DND-41 (cell line): ENCODE measurements around the gene ADCK1.

ENCODE experiments used
- ATAC-seq: fragments of 200-7000 bp; cut with Tn5 transposase; 3 replicates; pipeline ENCODE4 v1.9.1; 2021; ENCODE audit warnings: low read depth; ENCODE audit not compliant: insufficient read depth
- DNase-seq: peaks from one replicate; pipeline ENCODE4 v3.0.0-alpha.2; 2020
- H2AFZ ChIP-seq: 2 replicates; pipeline ENCODE4 v1.6.0; 2012; ENCODE audit warnings: low read depth, low read length
- H3K27ac ChIP-seq: 2 replicates; pipeline ENCODE4 v1.5.1; 2012; ENCODE audit warnings: low read length, inconsistent platforms
- H3K27me3 ChIP-seq: fragments of 200-600 bp; sonication (generic); 2 replicates; pipeline ENCODE4 v1.6.0; 2012; ENCODE audit warnings: low read length, mild to moderate bottlenecking, inconsistent platforms; ENCODE audit not compliant: insufficient read depth, poor library complexity
- H3K36me3 ChIP-seq: 2 replicates; pipeline ENCODE4 v1.5.1; 2012; ENCODE audit warnings: low read length, inconsistent platforms; ENCODE audit not compliant: insufficient read depth
- H3K4me1 ChIP-seq: 2 replicates; pipeline ENCODE4 v1.5.1; 2012; ENCODE audit warnings: mild to moderate bottlenecking, low read length; ENCODE audit not compliant: insufficient read depth
- H3K4me2 ChIP-seq: 2 replicates; pipeline ENCODE4 v1.6.0; 2012; ENCODE audit warnings: mild to moderate bottlenecking, moderate library complexity, low read length, inconsistent platforms; ENCODE audit not compliant: insufficient read depth
- H3K4me3 ChIP-seq, 2 experiments: fragments of 200-600 bp in 1 of 2; shearing (Covaris generic) in 1 of 2; 2 replicates each; pipeline ENCODE4 v1.5.1; 2012 to 2016; ENCODE audit warnings: inconsistent platforms in 2 of 2, low read length in 2 of 2, mild to moderate bottlenecking in 2 of 2, low read depth in 1 of 2, moderate library complexity in 1 of 2
- H3K79me2 ChIP-seq: 2 replicates; pipeline ENCODE4 v1.6.0; 2012; ENCODE audit warnings: low read length, inconsistent platforms; ENCODE audit not compliant: insufficient read depth
- H3K9ac ChIP-seq: 2 replicates; pipeline ENCODE4 v1.6.0; 2012; ENCODE audit warnings: low read depth, mild to moderate bottlenecking, inconsistent platforms, low read length, moderate library complexity
- H3K9me3 ChIP-seq: 2 replicates; pipeline ENCODE4 v1.5.1; 2012; ENCODE audit warnings: low read length, moderate library complexity, mild to moderate bottlenecking, inconsistent platforms; ENCODE audit not compliant: insufficient read depth, severe bottlenecking
- H4K20me1 ChIP-seq: 2 replicates; pipeline ENCODE4 v1.6.0; 2012; ENCODE audit warnings: low read length; ENCODE audit not compliant: insufficient read depth
- EZH2 ChIP-seq: IDR thresholded peaks from 3 replicates; pipeline ENCODE4 v1.6.1; 2012; ENCODE audit warnings: borderline replicate concordance, low read depth, mild to moderate bottlenecking, moderate library complexity, low read length, inconsistent platforms; ENCODE audit not compliant: severe bottlenecking
- TF ChIP-seq, protein P1 (sequence below): IDR thresholded peaks from 2 replicates; pipeline ENCODE4 v1.5.1; 2012; ENCODE audit warnings: borderline replicate concordance, low read length, moderate library complexity, mild to moderate bottlenecking; ENCODE audit not compliant: poor library complexity, severe bottlenecking; ENCODE audit errors: extremely low read depth

The ADCK1 gene

DNA sequence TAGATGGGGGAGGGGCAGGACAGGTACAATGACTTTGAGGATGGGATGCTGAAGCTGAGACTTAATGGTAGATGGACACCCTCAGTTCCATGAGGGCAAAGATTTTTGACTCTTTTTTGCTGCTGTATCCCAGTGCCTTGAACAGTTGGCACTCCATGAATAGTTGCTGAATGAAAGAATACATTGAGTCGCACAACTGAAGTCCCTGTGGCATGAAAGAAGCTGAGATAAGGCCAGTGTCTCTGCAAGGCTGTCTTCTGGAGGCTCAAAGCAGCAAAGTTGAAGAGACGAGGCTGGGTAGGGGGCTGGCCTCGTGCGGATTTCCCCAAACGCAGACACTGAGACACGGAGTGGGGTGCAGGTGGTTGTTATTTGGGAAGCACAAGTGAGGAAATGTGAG, 179.3 kb downstream of the ADCK1 start:
- no peak for ATAC-seq
- no peaks in the 10 kb centered on the region for H4K20me1 ChIP-seq
- no peak overlapping the region for H3K27ac ChIP-seq
- TF ChIP-seq EZH2 = no peak
- TF ChIP-seq, protein P1, sequence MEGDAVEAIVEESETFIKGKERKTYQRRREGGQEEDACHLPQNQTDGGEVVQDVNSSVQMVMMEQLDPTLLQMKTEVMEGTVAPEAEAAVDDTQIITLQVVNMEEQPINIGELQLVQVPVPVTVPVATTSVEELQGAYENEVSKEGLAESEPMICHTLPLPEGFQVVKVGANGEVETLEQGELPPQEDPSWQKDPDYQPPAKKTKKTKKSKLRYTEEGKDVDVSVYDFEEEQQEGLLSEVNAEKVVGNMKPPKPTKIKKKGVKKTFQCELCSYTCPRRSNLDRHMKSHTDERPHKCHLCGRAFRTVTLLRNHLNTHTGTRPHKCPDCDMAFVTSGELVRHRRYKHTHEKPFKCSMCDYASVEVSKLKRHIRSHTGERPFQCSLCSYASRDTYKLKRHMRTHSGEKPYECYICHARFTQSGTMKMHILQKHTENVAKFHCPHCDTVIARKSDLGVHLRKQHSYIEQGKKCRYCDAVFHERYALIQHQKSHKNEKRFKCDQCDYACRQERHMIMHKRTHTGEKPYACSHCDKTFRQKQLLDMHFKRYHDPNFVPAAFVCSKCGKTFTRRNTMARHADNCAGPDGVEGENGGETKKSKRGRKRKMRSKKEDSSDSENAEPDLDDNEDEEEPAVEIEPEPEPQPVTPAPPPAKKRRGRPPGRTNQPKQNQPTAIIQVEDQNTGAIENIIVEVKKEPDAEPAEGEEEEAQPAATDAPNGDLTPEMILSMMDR = no peak
- no peak overlapping the region for H2AFZ ChIP-seq
- H3K36me3 ChIP-seq = no peaks in the 10 kb centered on the region
- H3K9me3 ChIP-seq = no peaks in the 10 kb centered on the region
- no peak overlapping the region for H3K4me3 ChIP-seq
- no peaks in the 10 kb centered on the region for H3K79me2 ChIP-seq
- no peak overlapping the region for H3K9ac ChIP-seq
- H3K27me3 ChIP-seq = no peaks in the 10 kb centered on the region
- H3K4me2 ChIP-seq = no peak overlapping the region
- no peak for DNase-seq
- H3K4me1 ChIP-seq = peaks cover 3% of the 10 kb centered on the region

DNA sequence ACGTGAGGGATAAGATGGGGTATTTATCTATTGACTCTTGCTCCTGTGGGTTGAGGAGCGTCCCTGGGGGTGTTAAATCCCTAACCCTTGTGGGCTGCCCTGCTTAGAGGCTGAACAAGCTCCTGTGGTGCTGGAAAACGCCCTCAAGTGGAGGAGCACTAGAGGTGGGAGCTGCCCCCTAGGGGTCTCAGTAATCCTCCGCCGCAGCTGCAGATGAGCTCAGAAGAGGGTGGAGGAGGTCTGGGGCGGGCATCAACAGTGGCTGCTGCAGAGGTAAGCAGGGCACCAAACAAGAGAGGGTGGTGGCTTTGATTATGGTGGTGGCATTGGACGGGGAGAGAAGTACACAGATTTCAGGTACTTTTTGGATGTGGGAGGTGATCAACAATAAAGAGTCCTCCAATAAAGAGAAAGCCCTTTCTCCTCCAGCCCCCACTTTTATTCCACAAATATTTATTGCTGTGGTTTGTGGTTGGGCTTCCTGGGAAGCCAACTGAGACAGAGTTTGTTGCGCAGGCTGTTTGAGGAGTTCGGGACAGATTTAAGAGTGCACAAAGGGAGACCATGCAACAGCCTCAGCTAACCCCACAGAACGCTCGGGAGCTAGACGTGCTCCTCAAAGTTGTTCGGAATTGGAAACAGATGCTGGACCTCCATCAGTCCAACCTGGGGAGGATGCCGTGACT, 179.9 kb downstream of the ADCK1 start:
- no peaks in the 10 kb centered on the region for H3K79me2 ChIP-seq
- H3K4me1 ChIP-seq = peaks cover 6% of the 10 kb centered on the region
- no peak overlapping the region for H3K4me2 ChIP-seq
- H3K36me3 ChIP-seq = no peaks in the 10 kb centered on the region
- no peaks in the 10 kb centered on the region for H3K27me3 ChIP-seq
- peak; percentile 72 for ATAC-seq
- peak; percentile 27 for DNase-seq
- H3K9ac ChIP-seq = no peak overlapping the region
- H2AFZ ChIP-seq = no peak overlapping the region
- no peaks in the 10 kb centered on the region for H3K9me3 ChIP-seq
- H4K20me1 ChIP-seq = no peaks in the 10 kb centered on the region
- H3K4me3 ChIP-seq = no peak overlapping the region
- no peak overlapping the region for H3K27ac ChIP-seq
- no peak for TF ChIP-seq EZH2
- TF ChIP-seq, protein P1 = peak; percentile 43

DNA sequence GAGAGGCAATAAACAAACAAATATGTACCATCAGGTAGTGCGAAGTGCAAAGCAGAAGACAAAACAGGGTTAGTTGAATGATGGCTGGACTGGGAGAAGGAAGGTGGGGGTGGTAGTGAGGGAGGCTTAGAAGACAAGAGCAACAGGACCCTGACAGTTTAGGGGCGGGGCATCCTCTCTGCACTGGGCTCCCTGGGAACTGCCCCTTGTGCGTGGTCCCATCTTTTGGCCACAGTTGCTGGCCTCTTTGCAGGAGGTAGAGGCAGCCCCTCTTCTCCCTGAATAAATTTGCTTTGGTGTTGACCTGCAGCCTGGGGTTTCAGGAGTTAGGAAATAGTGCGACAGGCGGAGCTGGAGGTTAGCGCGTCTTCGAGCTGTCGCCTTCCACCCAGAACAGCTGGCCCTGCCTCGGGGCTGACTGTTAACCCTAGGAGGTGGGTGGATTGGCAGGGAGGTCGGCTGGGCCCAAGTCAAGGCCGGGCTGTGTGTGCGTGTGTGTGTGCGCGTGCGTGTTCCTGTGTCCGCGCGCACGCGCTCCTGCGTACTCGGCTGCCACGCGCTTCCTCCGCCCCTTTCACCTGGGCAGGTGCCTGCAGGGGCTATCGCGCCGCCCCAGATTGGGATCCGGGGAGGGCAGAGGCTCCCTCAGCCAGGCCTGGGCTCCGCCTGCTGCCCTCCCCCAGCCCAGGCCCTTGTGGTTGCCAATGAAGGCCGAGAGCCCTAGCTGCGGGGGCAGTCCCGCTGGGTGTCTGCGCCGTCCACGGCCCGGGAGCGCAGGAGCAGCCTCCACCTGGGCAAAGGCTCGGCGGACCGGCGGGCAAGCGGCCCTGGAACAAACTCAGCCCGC, 180.8 kb downstream of the ADCK1 start:
- DNase-seq = no peak
- H3K9ac ChIP-seq = no peak overlapping the region
- no peaks in the 10 kb centered on the region for H4K20me1 ChIP-seq
- no peaks in the 10 kb centered on the region for H3K36me3 ChIP-seq
- no peak overlapping the region for H3K4me3 ChIP-seq
- H3K4me2 ChIP-seq = no peak overlapping the region
- ATAC-seq = no peak
- H3K79me2 ChIP-seq = no peaks in the 10 kb centered on the region
- H3K27me3 ChIP-seq = no peaks in the 10 kb centered on the region
- no peak overlapping the region for H3K27ac ChIP-seq
- no peak overlapping the region for H2AFZ ChIP-seq
- TF ChIP-seq, protein P1 = no peak
- no peak for TF ChIP-seq EZH2
- H3K9me3 ChIP-seq = no peaks in the 10 kb centered on the region
- H3K4me1 ChIP-seq = peaks cover 13% of the 10 kb centered on the region
